ENCODE data around the gene OVCH2.

OVCH2 gene

GRCh38 chr11:7687386-7687785 is 18.9 kb downstream of the OVCH2 start:
- Histone ChIP-seq H3K4me3 (ENCODE audit: low read depth in 1 of 2, low read length in 2 of 2) (no peak overlapping the region), H3K27ac (ENCODE audit: low read length) (no peak overlapping the region), H3K27me3 (ENCODE audit: low read depth, low read length) (no peaks in the 10 kb centered on the region), H3K9me3 (ENCODE audit: control insufficient read depth in 1 of 2, low read length in 2 of 2) (no peaks in the 10 kb centered on the region), H3K36me3 (ENCODE audit: control insufficient read depth in 1 of 2, insufficient read depth in 2 of 2, low read length in 2 of 2) (no peaks in the 10 kb centered on the region), H3K4me1 (ENCODE audit: control insufficient read depth in 1 of 2, insufficient read depth in 2 of 2, low read length in 2 of 2) (no peaks in the 10 kb centered on the region)

GRCh38 chr11:7686761-7687160 is 19.5 kb downstream of the OVCH2 start:
- no peak overlapping the region for H3K4me3 ChIP-seq (ENCODE audit: low read depth in 1 of 2, low read length in 2 of 2)
- H3K9me3 ChIP-seq (ENCODE audit: control insufficient read depth in 1 of 2, low read length in 2 of 2): no peaks in the 10 kb centered on the region
- H3K36me3 ChIP-seq (ENCODE audit: control insufficient read depth in 1 of 2, insufficient read depth in 2 of 2, low read length in 2 of 2): no peaks in the 10 kb centered on the region
- H3K4me1 ChIP-seq (ENCODE audit: control insufficient read depth in 1 of 2, insufficient read depth in 2 of 2, low read length in 2 of 2): no peaks in the 10 kb centered on the region
- no peak overlapping the region for H3K27ac ChIP-seq (ENCODE audit: low read length)
- H3K27me3 ChIP-seq (ENCODE audit: low read depth, low read length): no peaks in the 10 kb centered on the region

- Histone ChIP-seq H3K4me1 (ENCODE audit: control insufficient read depth in 1 of 2, insufficient read depth in 2 of 2, low read length in 2 of 2) (no peaks in the 10 kb centered on the region), H3K27me3 (ENCODE audit: low read depth, low read length) (no peaks in the 10 kb centered on the region), H3K36me3 (ENCODE audit: control insufficient read depth in 1 of 2, insufficient read depth in 2 of 2, low read length in 2 of 2) (no peaks in the 10 kb centered on the region), H3K4me3 (ENCODE audit: low read depth in 1 of 2, low read length in 2 of 2) (no peak overlapping the region), H3K9me3 (ENCODE audit: control insufficient read depth in 1 of 2, low read length in 2 of 2) (no peaks in the 10 kb centered on the region), H3K27ac (ENCODE audit: low read length) (no peak overlapping the region)
Observed at GRCh38 chr11:7683571-7683970, 22.7 kb downstream of the OVCH2 start.

GRCh38 chr11:7677796-7678201 is 28.5 kb downstream of the OVCH2 start:
- no peak overlapping the region for H3K27ac ChIP-seq (ENCODE audit: low read length)
- H3K4me1 ChIP-seq (ENCODE audit: control insufficient read depth in 1 of 2, insufficient read depth in 2 of 2, low read length in 2 of 2): peaks cover 0 to 6% of the 10 kb centered on the region in 2 donors

GRCh38 chr11:7677071-7677470 is 29.2 kb downstream of the OVCH2 start:
- H3K4me3 ChIP-seq (ENCODE audit: low read depth in 1 of 2, low read length in 2 of 2): no peak overlapping the region
- H3K4me1 ChIP-seq (ENCODE audit: control insufficient read depth in 1 of 2, insufficient read depth in 2 of 2, low read length in 2 of 2): peaks cover 0 to 6% of the 10 kb centered on the region in 2 donors
- H3K36me3 ChIP-seq (ENCODE audit: control insufficient read depth in 1 of 2, insufficient read depth in 2 of 2, low read length in 2 of 2): no peaks in the 10 kb centered on the region
- peaks cover 5% of the 10 kb centered on the region for H3K27me3 ChIP-seq (ENCODE audit: low read depth, low read length)
- H3K9me3 ChIP-seq (ENCODE audit: control insufficient read depth in 1 of 2, low read length in 2 of 2): no peaks in the 10 kb centered on the region
- no peak overlapping the region for H3K27ac ChIP-seq (ENCODE audit: low read length)

More at GRCh38 chr11:7677796-7678201, 28.5 kb downstream of the OVCH2 start:
- Histone ChIP-seq H3K9me3 (ENCODE audit: control insufficient read depth in 1 of 2, low read length in 2 of 2) (no peaks in the 10 kb centered on the region), H3K36me3 (ENCODE audit: control insufficient read depth in 1 of 2, insufficient read depth in 2 of 2, low read length in 2 of 2) (no peaks in the 10 kb centered on the region), H3K4me3 (ENCODE audit: low read depth in 1 of 2, low read length in 2 of 2) (no peak overlapping the region), H3K27me3 (ENCODE audit: low read depth, low read length) (peaks cover 3% of the 10 kb centered on the region)

GRCh38 chr11:7675631-7676030 is 30.6 kb downstream of the OVCH2 start:
- Histone ChIP-seq H3K36me3 (ENCODE audit: control insufficient read depth in 1 of 2, insufficient read depth in 2 of 2, low read length in 2 of 2) (no peaks in the 10 kb centered on the region), H3K27me3 (ENCODE audit: low read depth, low read length) (peaks cover 5% of the 10 kb centered on the region), H3K4me3 (ENCODE audit: low read depth in 1 of 2, low read length in 2 of 2) (no peak overlapping the region), H3K27ac (ENCODE audit: low read length) (no peak overlapping the region), H3K9me3 (ENCODE audit: control insufficient read depth in 1 of 2, low read length in 2 of 2) (no peaks in the 10 kb centered on the region), H3K4me1 (ENCODE audit: control insufficient read depth in 1 of 2, insufficient read depth in 2 of 2, low read length in 2 of 2) (peaks cover 0 to 6% of the 10 kb centered on the region in 2 donors)

GRCh38 chr11:7673724-7674434 is 32.4 kb downstream of the OVCH2 start:
- no peak overlapping the region for H3K27ac ChIP-seq (ENCODE audit: low read length)
- H3K9me3 ChIP-seq (ENCODE audit: control insufficient read depth in 1 of 2, low read length in 2 of 2): no peaks in the 10 kb centered on the region
- peak overlapping the region; percentile 22 to 60 for H3K4me3 ChIP-seq (ENCODE audit: low read depth in 1 of 2, low read length in 2 of 2)
- no peaks in the 10 kb centered on the region for H3K36me3 ChIP-seq (ENCODE audit: control insufficient read depth in 1 of 2, insufficient read depth in 2 of 2, low read length in 2 of 2)
- H3K4me1 ChIP-seq (ENCODE audit: control insufficient read depth in 1 of 2, insufficient read depth in 2 of 2, low read length in 2 of 2): peaks cover 0 to 6% of the 10 kb centered on the region in 2 donors
- H3K27me3 ChIP-seq (ENCODE audit: low read depth, low read length): peaks cover 5% of the 10 kb centered on the region

GRCh38 chr11:7672960-7673723 is 33.1 kb downstream of the OVCH2 start, which contains the start of gene CYB5R2:
TSS of gene CYB5R2 (minus strand) at chr11:7673500. CDS start at chr11:7672825, 675 bp downstream.
- Histone ChIP-seq H3K27ac (ENCODE audit: low read length) (no peak within 1 kb of the TSS), H3K4me3 (ENCODE audit: low read depth in 1 of 2, low read length in 2 of 2) (peak within 1 kb of the TSS; percentile 56 to 60), H3K4me1 (ENCODE audit: control insufficient read depth in 1 of 2, insufficient read depth in 2 of 2, low read length in 2 of 2) (peaks cover 0 to 6% of the 10 kb centered on the region in 2 donors), H3K36me3 (ENCODE audit: control insufficient read depth in 1 of 2, insufficient read depth in 2 of 2, low read length in 2 of 2) (no peaks in the 10 kb centered on the region), H3K27me3 (ENCODE audit: low read depth, low read length) (peaks cover 5% of the 10 kb centered on the region), H3K9me3 (ENCODE audit: control insufficient read depth in 1 of 2, low read length in 2 of 2) (no peaks in the 10 kb centered on the region)

GRCh38 chr11:7672276-7672959 is 33.9 kb downstream of the OVCH2 start:
- H3K4me1 ChIP-seq (ENCODE audit: control insufficient read depth in 1 of 2, insufficient read depth in 2 of 2, low read length in 2 of 2): peaks cover 0 to 6% of the 10 kb centered on the region in 2 donors
- H3K27ac ChIP-seq (ENCODE audit: low read length): no peak overlapping the region
- H3K4me3 ChIP-seq (ENCODE audit: low read depth in 1 of 2, low read length in 2 of 2): peak overlapping the region in 1 of 2 donors; percentile 60

GRCh38 chr11:7671347-7672215 is 34.7 kb downstream of the OVCH2 start:
- Histone ChIP-seq H3K27me3 (ENCODE audit: low read depth, low read length) (peaks cover 5% of the 10 kb centered on the region), H3K36me3 (ENCODE audit: control insufficient read depth in 1 of 2, insufficient read depth in 2 of 2, low read length in 2 of 2) (peaks cover 0 to 10% of the 10 kb centered on the region in 2 donors), H3K4me1 (ENCODE audit: control insufficient read depth in 1 of 2, insufficient read depth in 2 of 2, low read length in 2 of 2) (peaks cover 0 to 6% of the 10 kb centered on the region in 2 donors), H3K27ac (ENCODE audit: low read length) (no peak overlapping the region), H3K9me3 (ENCODE audit: control insufficient read depth in 1 of 2, low read length in 2 of 2) (no peaks in the 10 kb centered on the region), H3K4me3 (ENCODE audit: low read depth in 1 of 2, low read length in 2 of 2) (no peak overlapping the region)

More at GRCh38 chr11:7672276-7672959, 33.9 kb downstream of the OVCH2 start:
- H3K9me3 ChIP-seq (ENCODE audit: control insufficient read depth in 1 of 2, low read length in 2 of 2): no peaks in the 10 kb centered on the region
- H3K27me3 ChIP-seq (ENCODE audit: low read depth, low read length): peaks cover 5% of the 10 kb centered on the region
- H3K36me3 ChIP-seq (ENCODE audit: control insufficient read depth in 1 of 2, insufficient read depth in 2 of 2, low read length in 2 of 2): peaks cover 0 to 5% of the 10 kb centered on the region in 2 donors

Measured in muscle layer of duodenum (tissue), 2 donors.